Breast epithelium (tissue), 4 donors: ENCODE measurements around the gene SNTG2. TPM values are rescaled to one million over a fixed set of nuclear protein-coding genes. Genes with fewer than 3 reads are reported as not detected.

Experiments
- DNase-seq, 2 donors: peaks; one replicate each; pipeline ENCODE4 v3.0.0-alpha.2; 2019; ENCODE audit warnings: low spot score in 2 of 2
- H3K27ac ChIP-seq, 2 donors: fragments of 200-600 bp; sonication (generic) in 1 of 2; one replicate each; pipeline ENCODE4 v1.5.1; 2016 to 2019; ENCODE audit warnings: mild to moderate bottlenecking in 1 of 2
- H3K27me3 ChIP-seq, 2 donors: fragments of 200-600 bp; sonication (generic) in 1 of 2; one replicate each; pipeline versions ENCODE4 v1.5.1 to v1.6.0; 2017 to 2019; ENCODE audit warnings: control low read depth in 1 of 2, mild to moderate bottlenecking in 1 of 2
- H3K36me3 ChIP-seq: fragments of 200-600 bp; one replicate; pipeline ENCODE4 v1.5.1; 2019
- H3K4me1 ChIP-seq, 2 donors: fragments of 200-600 bp; sonication (generic); one replicate each; pipeline ENCODE4 v1.5.1; 2016 to 2019; ENCODE audit warnings: control low read depth in 1 of 2
- H3K4me3 ChIP-seq, 3 donors: fragments of 200-600 bp; sonication (generic); 1 replicate in 2 of 3; 2 replicates in 1 of 3; pipeline ENCODE4 v1.5.1; 2016 to 2019; ENCODE audit warnings: mild to moderate bottlenecking in 3 of 3, moderate library complexity in 2 of 3
- H3K9me3 ChIP-seq, 2 donors: fragments of 200-600 bp; sonication (generic) in 1 of 2; one replicate each; pipeline ENCODE4 v1.5.1; 2016 to 2019; ENCODE audit warnings: control low read depth in 1 of 2
- POLR2A ChIP-seq: fragments of 450-650 bp; IDR thresholded peaks from one replicate; pipeline ENCODE4 v1.6.1; 2016; ENCODE audit warnings: antibody characterized with exemption, mild to moderate bottlenecking, moderate library complexity
- POLR2AphosphoS5 ChIP-seq, 3 donors: sonication (generic); formaldehyde crosslinking; IDR thresholded peaks; one replicate each; pipeline ENCODE4 v1.6.1; 2017; ENCODE audit warnings: antibody characterized with exemption in 3 of 3
- intact Hi-C: fragments of 100-400 bp; cut with DNase I; formaldehyde crosslinking; loops from one replicate; pipeline ENCODE4 v1.15.1; 2023; ENCODE audit warnings: low total_unique reads
- total RNA-seq, 3 donors: library from RNA; depleted of rRNA; stranded (reverse); fragments of >200 nt; gene quantifications; one replicate each; pipeline ENCODE4 v1.1.0, GENCODE V29; 2016
- TF ChIP-seq, protein P1 (sequence below), 3 donors: fragments of 450-650 bp; IDR thresholded peaks; one replicate each; pipeline ENCODE4 v1.5.1; 2016 to 2017; ENCODE audit warnings: antibody characterized with exemption in 3 of 3, mild to moderate bottlenecking in 3 of 3, moderate library complexity in 3 of 3

The SNTG2 gene
- total RNA-seq, 3 donors from 2014 or later, result 4.6 to 7.4 (median 6.0) TPM

DNA sequence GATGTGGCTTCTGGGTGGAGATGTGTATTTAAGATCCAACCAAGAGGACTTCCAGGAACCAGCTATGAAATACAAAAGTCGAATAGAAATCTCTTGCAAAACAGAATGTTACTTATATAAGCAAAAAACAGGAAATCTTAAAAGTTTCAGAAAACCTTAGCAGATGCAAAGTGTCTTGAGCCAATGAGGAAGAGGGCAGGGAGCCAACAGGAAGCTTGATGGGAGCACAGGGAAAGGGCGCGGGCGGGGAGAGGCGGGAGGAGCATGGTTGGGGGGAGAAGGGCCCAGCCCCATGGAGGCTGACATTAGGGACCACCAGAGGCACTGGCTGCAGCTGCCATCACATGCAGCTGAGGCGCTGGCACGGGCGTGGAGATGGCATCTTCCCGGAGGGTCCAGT is 203.3 kb downstream of the SNTG2 start:
- no peak for TF ChIP-seq POLR2AphosphoS5 (IDR thresholded peaks at IDR 0.05)
- Histone ChIP-seq H3K4me3 (no peak overlapping the region), H3K4me1 (no peaks in the 10 kb centered on the region), H3K9me3 (no peaks in the 10 kb centered on the region), H3K27ac (no peak overlapping the region), H3K27me3 (no peaks in the 10 kb centered on the region), H3K36me3 (no peaks in the 10 kb centered on the region)
- DNase-seq, result no peak
- intact Hi-C loops, result no loop called here

DNA sequence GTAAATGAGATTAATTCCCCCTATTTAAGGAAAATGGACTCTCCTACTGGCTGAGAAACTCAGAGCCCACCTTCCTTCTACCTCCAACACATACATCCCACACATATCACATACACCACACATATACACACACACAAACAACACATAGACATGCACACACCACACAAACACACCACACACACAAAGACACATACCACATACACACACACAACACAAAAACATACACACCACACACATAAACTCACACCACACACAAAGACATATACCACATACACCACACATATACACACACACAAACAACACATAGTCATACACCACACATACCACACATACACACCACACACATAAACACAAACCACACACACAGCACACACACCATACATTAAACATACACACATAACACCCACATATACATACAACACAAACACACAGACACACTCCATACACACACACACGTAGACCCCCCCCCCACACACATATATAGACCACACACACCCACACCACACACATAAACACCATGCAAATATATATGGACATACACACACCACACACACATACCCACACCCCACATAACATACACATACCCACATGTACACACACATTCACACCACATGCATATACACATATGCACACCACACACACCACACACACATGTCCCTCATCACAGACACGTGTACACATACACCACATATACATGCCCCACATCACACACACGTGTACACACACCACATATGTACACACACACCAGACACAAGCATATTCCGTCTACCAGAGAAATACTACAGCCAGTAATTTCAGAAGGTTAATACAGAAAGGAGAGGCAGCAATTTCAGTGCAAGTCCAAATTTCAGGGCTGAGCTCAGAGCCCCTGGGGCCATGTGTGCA is 204.3 kb downstream of the SNTG2 start:
- intact Hi-C loops, result no loop called here
- H3K27me3 ChIP-seq, result no peaks in the 10 kb centered on the region
- no peak overlapping the region for H3K27ac ChIP-seq
- H3K4me3 ChIP-seq, result no peak overlapping the region
- no peaks in the 10 kb centered on the region for H3K9me3 ChIP-seq
- no peaks in the 10 kb centered on the region for H3K36me3 ChIP-seq
- DNase-seq, result no peak
- no peaks in the 10 kb centered on the region for H3K4me1 ChIP-seq
- TF ChIP-seq, protein P1, sequence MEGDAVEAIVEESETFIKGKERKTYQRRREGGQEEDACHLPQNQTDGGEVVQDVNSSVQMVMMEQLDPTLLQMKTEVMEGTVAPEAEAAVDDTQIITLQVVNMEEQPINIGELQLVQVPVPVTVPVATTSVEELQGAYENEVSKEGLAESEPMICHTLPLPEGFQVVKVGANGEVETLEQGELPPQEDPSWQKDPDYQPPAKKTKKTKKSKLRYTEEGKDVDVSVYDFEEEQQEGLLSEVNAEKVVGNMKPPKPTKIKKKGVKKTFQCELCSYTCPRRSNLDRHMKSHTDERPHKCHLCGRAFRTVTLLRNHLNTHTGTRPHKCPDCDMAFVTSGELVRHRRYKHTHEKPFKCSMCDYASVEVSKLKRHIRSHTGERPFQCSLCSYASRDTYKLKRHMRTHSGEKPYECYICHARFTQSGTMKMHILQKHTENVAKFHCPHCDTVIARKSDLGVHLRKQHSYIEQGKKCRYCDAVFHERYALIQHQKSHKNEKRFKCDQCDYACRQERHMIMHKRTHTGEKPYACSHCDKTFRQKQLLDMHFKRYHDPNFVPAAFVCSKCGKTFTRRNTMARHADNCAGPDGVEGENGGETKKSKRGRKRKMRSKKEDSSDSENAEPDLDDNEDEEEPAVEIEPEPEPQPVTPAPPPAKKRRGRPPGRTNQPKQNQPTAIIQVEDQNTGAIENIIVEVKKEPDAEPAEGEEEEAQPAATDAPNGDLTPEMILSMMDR (IDR thresholded peaks at IDR 0.05), result no peak
- TF ChIP-seq POLR2A (no peak), POLR2AphosphoS5 (IDR thresholded peaks at IDR 0.05) (no peak)

DNA sequence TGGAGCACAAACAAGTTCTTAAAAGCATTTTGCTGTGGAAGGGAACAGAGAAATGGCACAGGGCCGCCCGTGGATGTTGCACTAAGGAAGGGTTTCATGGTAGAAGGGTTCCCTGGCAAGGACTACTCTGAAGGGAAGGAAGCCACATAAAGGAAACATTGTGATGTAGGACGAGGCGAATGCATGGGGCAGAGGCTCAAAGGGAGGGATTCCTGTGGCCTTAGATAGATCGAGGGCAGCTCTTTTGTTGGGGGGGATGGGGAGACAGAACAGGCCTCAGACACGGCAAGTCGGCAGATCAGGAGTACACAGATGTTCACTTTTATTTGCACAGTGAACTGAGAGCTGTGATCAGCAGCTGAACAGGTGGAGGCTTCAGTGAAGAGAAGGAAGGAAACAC is 205.4 kb downstream of the SNTG2 start:
- Histone ChIP-seq H3K36me3 (no peaks in the 10 kb centered on the region), H3K4me1 (no peaks in the 10 kb centered on the region), H3K27me3 (no peaks in the 10 kb centered on the region), H3K9me3 (no peaks in the 10 kb centered on the region), H3K27ac (no peak overlapping the region), H3K4me3 (no peak overlapping the region)
- DNase-seq, result no peak
- intact Hi-C loops, result no loop called here
- TF ChIP-seq, protein P1 (IDR thresholded peaks at IDR 0.05), result no peak
- no peak for TF ChIP-seq POLR2AphosphoS5 (IDR thresholded peaks at IDR 0.05)
- TF ChIP-seq POLR2A, result no peak

DNA sequence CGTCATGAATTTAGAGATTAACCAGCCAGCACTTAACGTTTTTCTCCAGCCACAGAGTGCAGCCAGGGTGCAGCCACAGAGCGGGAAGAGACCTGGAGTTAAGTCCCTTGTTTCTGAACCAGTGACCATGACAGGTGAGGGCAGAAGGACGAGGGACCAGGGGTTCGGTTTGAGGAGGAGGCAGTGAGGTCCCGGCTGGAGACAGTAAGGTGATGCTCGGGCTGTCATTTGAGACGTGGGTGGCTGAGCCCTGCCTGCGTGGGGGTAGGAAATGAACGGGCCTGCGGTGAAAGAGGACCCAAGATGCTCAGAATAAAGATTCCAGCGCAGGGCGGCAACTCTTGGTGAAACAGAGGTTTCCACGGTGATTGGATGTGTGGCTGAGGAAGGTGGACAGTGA is 205.9 kb downstream of the SNTG2 start:
- intact Hi-C loops, result no loop called here
- DNase-seq, result no peak
- H3K27me3 ChIP-seq, result no peaks in the 10 kb centered on the region
- TF ChIP-seq POLR2A, result no peak
- no peak for TF ChIP-seq POLR2AphosphoS5 (IDR thresholded peaks at IDR 0.05)
- TF ChIP-seq, protein P1 (IDR thresholded peaks at IDR 0.05), result no peak
- no peaks in the 10 kb centered on the region for H3K9me3 ChIP-seq
- H3K27ac ChIP-seq, result no peak overlapping the region
- H3K4me3 ChIP-seq, result no peak overlapping the region
- no peaks in the 10 kb centered on the region for H3K4me1 ChIP-seq
- no peaks in the 10 kb centered on the region for H3K36me3 ChIP-seq

DNA sequence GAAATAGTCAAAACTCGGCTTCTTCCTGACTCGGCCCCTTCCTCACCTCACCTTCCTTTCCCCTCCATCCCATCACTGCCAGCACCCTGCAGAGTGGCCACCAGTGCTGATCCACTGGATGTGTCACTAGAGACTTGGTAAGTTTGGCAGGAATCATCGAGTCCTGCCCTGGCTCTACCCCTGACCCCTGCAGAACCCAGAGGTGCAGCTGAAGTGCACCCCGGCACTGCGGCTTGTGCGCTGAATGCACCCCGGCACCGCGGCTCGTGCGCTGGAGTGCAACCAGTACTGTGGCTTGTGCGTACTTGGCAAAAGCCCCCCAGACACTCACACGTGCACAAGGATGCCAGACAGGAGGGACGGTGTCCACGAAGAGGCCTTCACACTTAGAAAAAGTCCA is 206.5 kb downstream of the SNTG2 start:
- H3K9me3 ChIP-seq, result no peaks in the 10 kb centered on the region
- intact Hi-C loops, result no loop called here
- H3K27ac ChIP-seq, result no peak overlapping the region
- no peaks in the 10 kb centered on the region for H3K27me3 ChIP-seq
- no peaks in the 10 kb centered on the region for H3K4me1 ChIP-seq
- DNase-seq, result no peak
- no peak overlapping the region for H3K4me3 ChIP-seq
- H3K36me3 ChIP-seq, result no peaks in the 10 kb centered on the region
- TF ChIP-seq POLR2A, result no peak

DNA sequence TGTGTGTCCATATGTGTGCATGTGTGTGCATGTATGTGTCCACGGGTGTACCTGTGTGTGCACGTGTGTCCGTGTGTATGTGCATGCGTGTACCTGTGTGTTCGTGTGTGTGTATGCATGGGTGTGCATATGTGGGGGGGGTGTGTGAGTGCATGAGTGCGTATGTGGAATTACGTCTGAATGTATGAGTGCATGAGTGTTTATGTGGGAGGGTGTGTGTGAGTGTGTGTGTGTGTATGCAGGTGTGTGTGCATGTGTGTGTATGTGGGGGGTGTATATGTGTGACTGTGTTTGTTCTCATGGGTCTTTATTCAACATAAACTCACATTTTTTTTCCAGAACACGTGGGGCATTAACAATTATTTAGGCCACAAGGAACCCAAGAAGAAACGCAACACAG is 208.4 kb downstream of the SNTG2 start:
- DNase-seq, result no peak
- Histone ChIP-seq H3K27ac (no peak overlapping the region), H3K9me3 (no peaks in the 10 kb centered on the region), H3K36me3 (no peaks in the 10 kb centered on the region), H3K4me3 (no peak overlapping the region), H3K27me3 (no peaks in the 10 kb centered on the region), H3K4me1 (no peaks in the 10 kb centered on the region)
- TF ChIP-seq, protein P1 (IDR thresholded peaks at IDR 0.05), result no peak
- no peak for TF ChIP-seq POLR2A
- TF ChIP-seq POLR2AphosphoS5 (IDR thresholded peaks at IDR 0.05), result no peak
- intact Hi-C loops, result no loop called here
